ENCODE measurements around the gene HOXC13.

The HOXC13 gene

DNA sequence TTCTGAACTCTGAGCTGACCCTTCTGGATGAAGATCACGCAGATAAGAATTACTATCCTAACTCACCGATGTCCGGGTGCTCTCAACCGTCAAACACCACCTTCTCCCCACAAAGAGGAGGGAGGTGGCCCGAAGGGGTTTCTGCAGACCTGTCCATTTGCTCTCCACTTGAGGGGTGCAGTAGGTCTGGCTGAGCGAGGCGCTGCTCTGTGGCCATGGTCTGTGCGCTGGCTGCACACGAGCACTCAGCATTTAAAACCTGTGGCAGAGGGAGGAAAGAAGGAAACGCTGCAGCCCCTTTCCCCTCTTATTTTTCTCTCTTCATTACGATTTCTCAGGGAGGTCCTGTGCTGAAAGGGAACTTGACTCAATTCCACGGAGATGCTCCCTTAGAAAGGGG lies 1.5 kb upstream of the HOXC13 start:
- Histone ChIP-seq H3K4me3 (ENCODE audit: low read depth, low read length) (no peak overlapping the region), H3K9me3 (ENCODE audit: control insufficient read depth, insufficient read depth, low read depth, low read length) (no peaks in the 10 kb centered on the region), H3K27ac (ENCODE audit: extremely low read depth, low read depth, low read length) (no peak overlapping the region), H3K36me3 (ENCODE audit: control insufficient read depth in 2 of 2, insufficient read depth in 1 of 2, low read length in 2 of 2) (no peaks in the 10 kb centered on the region), H3K4me1 (ENCODE audit: control insufficient read depth, insufficient read depth, low read length) (0 out of 2 replicates have a peak, but pooled peaks cover 6% of the 10 kb centered on the region)
- TF ChIP-seq ZNF530 (tag by site-specific recombination; IDR thresholded peaks at IDR 0.05; ENCODE audit: low read depth) (no peak), ZNF514 (tag by site-specific recombination; IDR thresholded peaks at IDR 0.05) (no peak), IKZF3 (tag by site-specific recombination; IDR thresholded peaks at IDR 0.05) (no peak)
- TF ChIP-seq, protein P1, sequence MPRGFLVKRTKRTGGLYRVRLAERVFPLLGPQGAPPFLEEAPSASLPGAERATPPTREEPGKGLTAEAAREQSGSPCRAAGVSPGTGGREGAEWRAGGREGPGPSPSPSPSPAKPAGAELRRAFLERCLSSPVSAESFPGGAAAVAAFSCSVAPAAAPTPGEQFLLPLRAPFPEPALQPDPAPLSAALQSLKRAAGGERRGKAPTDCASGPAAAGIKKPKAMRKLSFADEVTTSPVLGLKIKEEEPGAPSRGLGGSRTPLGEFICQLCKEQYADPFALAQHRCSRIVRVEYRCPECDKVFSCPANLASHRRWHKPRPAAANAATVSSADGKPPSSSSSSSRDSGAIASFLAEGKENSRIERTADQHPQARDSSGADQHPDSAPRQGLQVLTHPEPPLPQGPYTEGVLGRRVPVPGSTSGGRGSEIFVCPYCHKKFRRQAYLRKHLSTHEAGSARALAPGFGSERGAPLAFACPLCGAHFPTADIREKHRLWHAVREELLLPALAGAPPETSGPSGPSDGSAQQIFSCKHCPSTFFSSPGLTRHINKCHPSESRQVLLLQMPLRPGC (tag by site-specific recombination; IDR thresholded peaks at IDR 0.05): no peak
- TF ChIP-seq, protein P2, sequence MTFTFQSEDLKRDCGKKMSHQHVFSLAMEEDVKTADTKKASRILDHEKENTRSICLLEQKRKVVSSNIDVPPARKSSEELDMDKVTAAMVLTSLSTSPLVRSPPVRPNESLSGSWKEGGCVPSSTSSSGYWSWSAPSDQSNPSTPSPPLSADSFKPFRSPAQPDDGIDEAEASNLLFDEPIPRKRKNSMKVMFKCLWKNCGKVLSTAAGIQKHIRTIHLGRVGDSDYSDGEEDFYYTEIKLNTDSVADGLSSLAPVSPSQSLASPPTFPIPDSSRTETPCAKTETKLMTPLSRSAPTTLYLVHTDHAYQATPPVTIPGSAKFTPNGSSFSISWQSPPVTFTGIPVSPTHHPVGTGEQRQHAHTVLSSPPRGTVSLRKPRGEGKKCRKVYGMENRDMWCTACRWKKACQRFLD (tag by site-specific recombination; IDR thresholded peaks at IDR 0.05): no peak
- ChIA-PET CTCF (interaction anchor here (0.7 to 2.2 kb wide), 2 partner anchors 131 to 145 kb away, joined by 3 to 7 read pairs; no protein-coding TSS in a partner anchor), POLR2A (no interaction called here)

DNA sequence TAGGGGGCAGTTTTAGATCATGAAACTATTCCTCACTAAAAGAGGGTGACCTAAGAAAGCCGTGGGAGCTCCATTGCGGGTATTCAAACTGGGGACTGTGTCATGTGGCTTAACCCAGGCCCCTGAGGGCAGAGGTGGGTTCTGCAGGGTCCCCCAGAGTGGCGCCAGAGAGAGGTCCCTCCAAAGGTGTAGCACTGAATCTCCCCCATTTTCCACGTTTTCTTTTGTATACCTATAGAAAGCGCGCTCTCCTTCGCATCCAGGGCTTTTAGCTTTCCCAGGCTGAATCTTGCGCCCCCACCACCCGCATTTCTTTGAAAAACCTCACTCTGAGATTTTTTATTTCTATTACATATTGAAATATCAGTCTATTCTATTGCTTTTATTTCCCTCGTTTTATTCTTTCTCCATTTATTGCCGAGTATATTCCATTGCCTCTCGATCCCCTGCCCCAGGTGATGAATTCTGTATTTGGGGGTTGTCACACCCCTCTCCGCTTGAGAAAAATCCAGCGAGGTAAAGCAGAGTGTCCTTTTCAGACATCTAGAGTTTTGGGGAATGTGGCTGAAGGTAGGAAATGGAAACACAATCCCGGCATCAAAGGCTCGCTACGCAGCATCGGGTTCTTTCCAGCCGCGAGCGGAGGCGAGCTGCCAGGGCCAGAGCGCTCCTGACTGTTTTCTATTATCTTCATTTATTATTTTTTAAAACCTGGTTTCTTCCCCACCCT lies 870 bp upstream of the HOXC13 start:
- CTCF ChIA-PET: interaction anchor here (0.5 to 2.2 kb wide), 10 partner anchors 47 to 462 kb away, joined by 3 to 7 read pairs (median 5); partner anchors contain the start of gene HOXC10
- H3K27ac ChIP-seq (ENCODE audit: extremely low read depth, low read depth, low read length): no peak overlapping the region; the same call in 1 of the 2 replicates
- POLR2A ChIA-PET: interaction anchor here (0.6 to 2.0 kb wide), 13 partner anchors 10 to 558 kb away, joined by 3 to 13 read pairs (median 5); partner anchors contain the start of genes ATP5MC2, HOXC10, HOXC5 and SP1

More for the DNA sequence above, 870 bp upstream of the HOXC13 start:
- Histone ChIP-seq H3K4me3 (ENCODE audit: low read depth, low read length) (peak overlapping the region; percentile 48), H3K4me1 (ENCODE audit: control insufficient read depth, insufficient read depth, low read length) (peaks cover 6% of the 10 kb centered on the region; the same call in 1 of the 2 replicates), H3K9me3 (ENCODE audit: control insufficient read depth, insufficient read depth, low read depth, low read length) (no peaks in the 10 kb centered on the region), H3K36me3 (ENCODE audit: control insufficient read depth in 2 of 2, insufficient read depth in 1 of 2, low read length in 2 of 2) (no peaks in the 10 kb centered on the region)
- TF ChIP-seq, protein P3, sequence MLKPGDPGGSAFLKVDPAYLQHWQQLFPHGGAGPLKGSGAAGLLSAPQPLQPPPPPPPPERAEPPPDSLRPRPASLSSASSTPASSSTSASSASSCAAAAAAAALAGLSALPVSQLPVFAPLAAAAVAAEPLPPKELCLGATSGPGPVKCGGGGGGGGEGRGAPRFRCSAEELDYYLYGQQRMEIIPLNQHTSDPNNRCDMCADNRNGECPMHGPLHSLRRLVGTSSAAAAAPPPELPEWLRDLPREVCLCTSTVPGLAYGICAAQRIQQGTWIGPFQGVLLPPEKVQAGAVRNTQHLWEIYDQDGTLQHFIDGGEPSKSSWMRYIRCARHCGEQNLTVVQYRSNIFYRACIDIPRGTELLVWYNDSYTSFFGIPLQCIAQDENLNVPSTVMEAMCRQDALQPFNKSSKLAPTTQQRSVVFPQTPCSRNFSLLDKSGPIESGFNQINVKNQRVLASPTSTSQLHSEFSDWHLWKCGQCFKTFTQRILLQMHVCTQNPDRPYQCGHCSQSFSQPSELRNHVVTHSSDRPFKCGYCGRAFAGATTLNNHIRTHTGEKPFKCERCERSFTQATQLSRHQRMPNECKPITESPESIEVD (tag by site-specific recombination; IDR thresholded peaks at IDR 0.05): no peak
- TF ChIP-seq ZNF768 (tag by site-specific recombination; IDR thresholded peaks at IDR 0.05) (no peak), ZNF184 (tag by site-specific recombination; IDR thresholded peaks at IDR 0.05) (no peak), ZNF677 (tag by site-specific recombination; IDR thresholded peaks at IDR 0.05) (no peak), ZNF658 (tag by site-specific recombination; IDR thresholded peaks at IDR 0.05) (no peak), ZNF600 (tag by site-specific recombination; IDR thresholded peaks at IDR 0.05) (peak; percentile 63; the same call in 1 of the 2 replicates), ZEB2 (tag by site-specific recombination; IDR thresholded peaks at IDR 0.05) (no peak), ZNF670 (tag by site-specific recombination; IDR thresholded peaks at IDR 0.05; ENCODE audit: low read depth) (no peak), ZNF830 (tag by site-specific recombination; IDR thresholded peaks at IDR 0.05; ENCODE audit: low read depth) (no peak), ZNF585B (tag by site-specific recombination; IDR thresholded peaks at IDR 0.05) (no peak), ZNF664 (tag by site-specific recombination; IDR thresholded peaks at IDR 0.05) (no peak)
- TF ChIP-seq, protein P4, sequence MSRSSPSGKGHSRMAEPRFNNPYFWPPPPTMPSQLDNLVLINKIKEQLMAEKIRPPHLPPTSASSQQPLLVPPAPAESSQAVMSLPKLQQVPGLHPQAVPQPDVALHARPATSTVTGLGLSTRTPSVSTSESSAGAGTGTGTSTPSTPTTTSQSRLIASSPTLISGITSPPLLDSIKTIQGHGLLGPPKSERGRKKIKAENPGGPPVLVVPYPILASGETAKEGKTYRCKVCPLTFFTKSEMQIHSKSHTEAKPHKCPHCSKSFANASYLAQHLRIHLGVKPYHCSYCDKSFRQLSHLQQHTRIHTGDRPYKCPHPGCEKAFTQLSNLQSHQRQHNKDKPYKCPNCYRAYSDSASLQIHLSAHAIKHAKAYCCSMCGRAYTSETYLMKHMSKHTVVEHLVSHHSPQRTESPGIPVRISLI (tag by site-specific recombination; IDR thresholded peaks at IDR 0.05): no peak
- TF ChIP-seq, protein P5, sequence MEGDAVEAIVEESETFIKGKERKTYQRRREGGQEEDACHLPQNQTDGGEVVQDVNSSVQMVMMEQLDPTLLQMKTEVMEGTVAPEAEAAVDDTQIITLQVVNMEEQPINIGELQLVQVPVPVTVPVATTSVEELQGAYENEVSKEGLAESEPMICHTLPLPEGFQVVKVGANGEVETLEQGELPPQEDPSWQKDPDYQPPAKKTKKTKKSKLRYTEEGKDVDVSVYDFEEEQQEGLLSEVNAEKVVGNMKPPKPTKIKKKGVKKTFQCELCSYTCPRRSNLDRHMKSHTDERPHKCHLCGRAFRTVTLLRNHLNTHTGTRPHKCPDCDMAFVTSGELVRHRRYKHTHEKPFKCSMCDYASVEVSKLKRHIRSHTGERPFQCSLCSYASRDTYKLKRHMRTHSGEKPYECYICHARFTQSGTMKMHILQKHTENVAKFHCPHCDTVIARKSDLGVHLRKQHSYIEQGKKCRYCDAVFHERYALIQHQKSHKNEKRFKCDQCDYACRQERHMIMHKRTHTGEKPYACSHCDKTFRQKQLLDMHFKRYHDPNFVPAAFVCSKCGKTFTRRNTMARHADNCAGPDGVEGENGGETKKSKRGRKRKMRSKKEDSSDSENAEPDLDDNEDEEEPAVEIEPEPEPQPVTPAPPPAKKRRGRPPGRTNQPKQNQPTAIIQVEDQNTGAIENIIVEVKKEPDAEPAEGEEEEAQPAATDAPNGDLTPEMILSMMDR (tag by site-specific recombination; IDR thresholded peaks at IDR 0.05): peak; percentile 9; the same call in 1 of the 2 replicates
- TF ChIP-seq, protein P6, sequence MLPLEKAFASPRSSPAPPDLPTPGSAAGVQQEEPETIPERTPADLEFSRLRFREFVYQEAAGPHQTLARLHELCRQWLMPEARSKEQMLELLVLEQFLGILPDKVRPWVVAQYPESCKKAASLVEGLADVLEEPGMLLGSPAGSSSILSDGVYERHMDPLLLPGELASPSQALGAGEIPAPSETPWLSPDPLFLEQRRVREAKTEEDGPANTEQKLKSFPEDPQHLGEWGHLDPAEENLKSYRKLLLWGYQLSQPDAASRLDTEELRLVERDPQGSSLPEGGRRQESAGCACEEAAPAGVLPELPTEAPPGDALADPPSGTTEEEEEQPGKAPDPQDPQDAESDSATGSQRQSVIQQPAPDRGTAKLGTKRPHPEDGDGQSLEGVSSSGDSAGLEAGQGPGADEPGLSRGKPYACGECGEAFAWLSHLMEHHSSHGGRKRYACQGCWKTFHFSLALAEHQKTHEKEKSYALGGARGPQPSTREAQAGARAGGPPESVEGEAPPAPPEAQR (tag by site-specific recombination; IDR thresholded peaks at IDR 0.05): no peak
- TF ChIP-seq, protein P2 (tag by site-specific recombination; IDR thresholded peaks at IDR 0.05): no peak

All from HEK293 (cell line).